ENCODE data around the gene ITFG2.
"Not testable (repeated sequence)": the region's sequence is repeated elsewhere in the genome, so short reads cannot be mapped to it uniquely, and the experiment has no call there.

The ITFG2 gene

GRCh38 chr12:2812290-2813213 is at the start of gene ITFG2:
Gene ITFG2, plus strand, starts transcription at chr12:2812668. Its CDS starts 93 bp downstream, at chr12:2812761.
- DNase-seq (ENCODE audit: low spot score) = peak; percentile 97

- DNase-seq (ENCODE audit: low spot score) = no peak
These were observed 48.1 kb upstream of the ITFG2 start for GRCh38 chr12:2764398-2764797.

- no peak for DNase-seq (ENCODE audit: low spot score)
These were observed 47.4 kb upstream of the ITFG2 start for GRCh38 chr12:2765052-2765451.

- DNase-seq (ENCODE audit: low spot score) = no peak
These were observed 46.9 kb upstream of the ITFG2 start for GRCh38 chr12:2765608-2766007.

GRCh38 chr12:2768224-2768961 is 44.1 kb upstream of the ITFG2 start:
- no peak for DNase-seq (ENCODE audit: low spot score)

- DNase-seq (ENCODE audit: low spot score) = no peak
These were observed 42.5 kb upstream of the ITFG2 start for GRCh38 chr12:2769866-2770533.

- not testable (repeated sequence) for DNase-seq (ENCODE audit: low spot score)
These were observed 41.9 kb upstream of the ITFG2 start for GRCh38 chr12:2770544-2770943.

GRCh38 chr12:2772370-2772769 is 40.1 kb upstream of the ITFG2 start:
- DNase-seq (ENCODE audit: low spot score) = no peak

- DNase-seq (ENCODE audit: low spot score) = no peak
These were observed 39.1 kb upstream of the ITFG2 start for GRCh38 chr12:2773199-2773875.

GRCh38 chr12:2775431-2775830 is 37.0 kb upstream of the ITFG2 start:
- DNase-seq (ENCODE audit: low spot score) = no peak

GRCh38 chr12:2776129-2776806 is 36.2 kb upstream of the ITFG2 start:
- no peak for DNase-seq (ENCODE audit: low spot score)

- no peak for DNase-seq (ENCODE audit: low spot score)
These were observed 33.2 kb upstream of the ITFG2 start for GRCh38 chr12:2779281-2779680.

GRCh38 chr12:2783936-2784600 is 28.4 kb upstream of the ITFG2 start:
- DNase-seq (ENCODE audit: low spot score) = no peak

- no peak for DNase-seq (ENCODE audit: low spot score)
These were observed 27.5 kb upstream of the ITFG2 start for GRCh38 chr12:2785017-2785416.

GRCh38 chr12:2791089-2791488 is 21.4 kb upstream of the ITFG2 start:
- no peak for DNase-seq (ENCODE audit: low spot score)

- no peak for DNase-seq (ENCODE audit: low spot score)
These were observed 19.6 kb upstream of the ITFG2 start for GRCh38 chr12:2792671-2793500.

- no peak for DNase-seq (ENCODE audit: low spot score)
These were observed 18.9 kb upstream of the ITFG2 start for GRCh38 chr12:2793561-2793960.

GRCh38 chr12:2794191-2794735 is 18.2 kb upstream of the ITFG2 start:
- peak; percentile 78 for DNase-seq (ENCODE audit: low spot score)

- DNase-seq (ENCODE audit: low spot score) = peak; percentile 89
These were observed 17.7 kb upstream of the ITFG2 start, which contains the start of gene FKBP4 for GRCh38 chr12:2794736-2795289. Gene FKBP4, plus strand, starts transcription at chr12:2794970. Its CDS starts 170 bp downstream, at chr12:2795140.
